Activated CD4-positive, alpha-beta T cell treated with anti-CD3 and anti-CD28 coated beads, Interleukin-2, amount 50 U/mL, for 48 hours (primary cell): Measurements from ENCODE around the gene PCCA.
A peak's percentile ranks its signal among the peaks of the same experiment; 100 is the strongest.
"Not testable (repeated sequence)": the region's sequence is repeated elsewhere in the genome, so short reads cannot be mapped to it uniquely, and the experiment has no call there.

ENCODE experiments used
- DNase-seq, 2 experiments: peaks; one replicate each; pipeline ENCODE4 v3.0.0-alpha.2; 2020

PCCA gene

GRCh38 chr13:100561158-100561499 lies 472.2 kb downstream of the PCCA start:
- DNase-seq = no peak

- DNase-seq = no peak
These were observed 472.8 kb downstream of the PCCA start for GRCh38 chr13:100561599-100562204.

- no peak for DNase-seq
These were observed 474.9 kb downstream of the PCCA start for GRCh38 chr13:100563779-100564178.

- DNase-seq = no peak
These were observed 475.7 kb downstream of the PCCA start for GRCh38 chr13:100564444-100565223.

GRCh38 chr13:100565286-100565685 lies 476.4 kb downstream of the PCCA start:
- DNase-seq = no peak

GRCh38 chr13:100566543-100566942 lies 477.6 kb downstream of the PCCA start:
- DNase-seq = no peak

GRCh38 chr13:100573121-100573520 lies 484.2 kb downstream of the PCCA start:
- peak; percentile 77 to 84 for DNase-seq

GRCh38 chr13:100577239-100577638 lies 488.3 kb downstream of the PCCA start:
- not testable (repeated sequence) for DNase-seq
